Liver (tissue), 9 donors: ENCODE results near the gene ARHGAP32. TPM values are rescaled to one million over a fixed set of nuclear protein-coding genes. Genes with fewer than 3 reads are reported as not detected.
A peak's percentile ranks its signal among the peaks of the same experiment; 100 is the strongest.

ENCODE experiments used
- DNase-seq: peaks from one replicate; pipeline ENCODE4 v3.0.0-alpha.2; 2017; ENCODE audit warnings: low spot score
- H3K27ac ChIP-seq, 2 donors: one replicate each; pipeline ENCODE4 v1.7.0; 2013; ENCODE audit warnings: inconsistent platforms in 2 of 2, low read length in 2 of 2, control low read depth in 1 of 2, low read depth in 1 of 2, mild to moderate bottlenecking in 1 of 2
- H3K27me3 ChIP-seq, 4 donors: one replicate each; pipeline versions ENCODE4 v1.6.1 to v1.7.0; 2013; ENCODE audit warnings: low read length in 3 of 4, inconsistent platforms in 1 of 4, mild to moderate bottlenecking in 1 of 4, moderate library complexity in 1 of 4; ENCODE audit not compliant: control insufficient read depth in 4 of 4, insufficient read depth in 4 of 4
- H3K36me3 ChIP-seq, 4 donors: one replicate each; pipeline versions ENCODE4 v1.6.1 to v1.7.0; 2013; ENCODE audit warnings: low read length in 3 of 4, mild to moderate bottlenecking in 3 of 4, low read depth in 1 of 4, moderate library complexity in 1 of 4; ENCODE audit not compliant: control insufficient read depth in 4 of 4, insufficient read depth in 3 of 4
- H3K4me1 ChIP-seq, 4 donors: one replicate each; pipeline versions ENCODE4 v1.6.1 to v1.7.0; 2013; ENCODE audit warnings: low read length in 3 of 4, mild to moderate bottlenecking in 3 of 4, moderate library complexity in 1 of 4; ENCODE audit not compliant: control insufficient read depth in 4 of 4, insufficient read depth in 4 of 4
- H3K4me3 ChIP-seq, 3 donors: one replicate each; pipeline versions ENCODE4 v1.6.1 to v1.7.0; 2013; ENCODE audit warnings: low read length in 3 of 3, control low read depth in 1 of 3, low read depth in 1 of 3, mild to moderate bottlenecking in 1 of 3
- H3K9ac ChIP-seq, 2 donors: one replicate each; pipeline ENCODE4 v1.7.0; 2013; ENCODE audit warnings: low read length in 2 of 2, mild to moderate bottlenecking in 2 of 2, moderate library complexity in 2 of 2, control low read depth in 1 of 2, low read depth in 1 of 2
- H3K9me3 ChIP-seq, 4 donors: one replicate each; pipeline versions ENCODE4 v1.6.1 to v1.7.0; 2013; ENCODE audit warnings: low read length in 3 of 4; ENCODE audit not compliant: control insufficient read depth in 4 of 4
- ATF3 ChIP-seq: IDR thresholded peaks from 2 replicates; pipeline ENCODE4 v1.6.1; 2016; ENCODE audit warnings: antibody characterized with exemption
- CTCF ChIP-seq: fragments of 150-350 bp; IDR thresholded peaks from 2 replicates; pipeline ENCODE4 v1.5.1; 2017; ENCODE audit warnings: improper control_type of control experiment, low read depth, low read length; ENCODE audit not compliant: missing input control
- EGR1 ChIP-seq, 2 donors: IDR thresholded peaks; 2 replicates each; pipeline ENCODE4 v1.6.1; 2016 to 2018; ENCODE audit warnings: antibody characterized with exemption in 2 of 2, low read depth in 2 of 2
- FOXA1 ChIP-seq: IDR thresholded peaks from 2 replicates; pipeline ENCODE4 v1.6.1; 2016; ENCODE audit warnings: antibody characterized with exemption
- FOXA2 ChIP-seq: IDR thresholded peaks from 2 replicates; pipeline ENCODE4 v1.6.1; 2016; ENCODE audit warnings: antibody characterized with exemption
- HNF4A ChIP-seq, 2 donors: conservative IDR thresholded peaks; 2 replicates each; pipeline ENCODE4 v1.6.1; 2016; ENCODE audit warnings: antibody characterized with exemption in 2 of 2, mild to moderate bottlenecking in 2 of 2
- HNF4G ChIP-seq: IDR thresholded peaks from 2 replicates; pipeline ENCODE4 v1.6.1; 2016; ENCODE audit warnings: antibody characterized with exemption
- JUND ChIP-seq, 2 donors: IDR thresholded peaks; 2 replicates each; pipeline ENCODE4 v1.6.1; 2016; ENCODE audit warnings: antibody characterized with exemption in 2 of 2
- MAX ChIP-seq: IDR thresholded peaks from 2 replicates; pipeline ENCODE4 v1.6.1; 2016; ENCODE audit warnings: antibody characterized with exemption
- NR2F2 ChIP-seq: IDR thresholded peaks from 2 replicates; pipeline ENCODE4 v1.6.1; 2016; ENCODE audit warnings: antibody characterized with exemption
- RAD21 ChIP-seq, 2 donors: IDR thresholded peaks; 2 replicates each; pipeline ENCODE4 v1.6.1; 2016; ENCODE audit warnings: antibody characterized with exemption in 2 of 2, mild to moderate bottlenecking in 2 of 2
- REST ChIP-seq: IDR thresholded peaks from 2 replicates; pipeline ENCODE4 v1.6.1; 2016; ENCODE audit warnings: antibody characterized with exemption, mild to moderate bottlenecking
- RXRA ChIP-seq, 2 donors: IDR thresholded peaks; 2 replicates each; pipeline ENCODE4 v1.6.1; 2017 to 2018; ENCODE audit warnings: antibody characterized with exemption in 2 of 2, mild to moderate bottlenecking in 1 of 2
- YY1 ChIP-seq: IDR thresholded peaks from 2 replicates; pipeline ENCODE4 v1.6.1; 2016; ENCODE audit warnings: antibody characterized with exemption, mild to moderate bottlenecking
- ZBTB33 ChIP-seq: IDR thresholded peaks from 2 replicates; pipeline ENCODE4 v1.6.1; 2016; ENCODE audit warnings: antibody characterized with exemption
- WGBS: extraction: QIAGEN DNeasy Blood & Tissue Kit; methylation state at CpG from one replicate; pipeline ENCODE4 v1.1.7; 2013; 5-methylcytosine and 5-hydroxymethylcytosine counted together
- polyA plus RNA-seq, 2 donors: library from polyadenylated mRNA; stranded (reverse) in 1 of 2; unstranded in 1 of 2; fragments of 200-250 nt in 1 of 2; fragments of >200 nt in 1 of 2; fragmentation: Nextera tagmentation in 1 of 2; extraction: Ambion mirVana in 1 of 2; gene quantifications; one replicate each; pipeline versions ENCODE4 v1.2.1 to v1.2.3, GENCODE V29; 2013 to 2015
- total RNA-seq, 2 donors: library from RNA; depleted of rRNA; stranded (reverse); fragments of >200 nt; gene quantifications; one replicate each; pipeline ENCODE4 v1.2.3, GENCODE V29; 2014
- donor health status: healthy.
- donor health status: healthy.
- donor health status: healthy.
- donor health status: healthy.
- donor health status: healthy.

ARHGAP32 gene
- total and polyA plus RNA-seq, 4 donors, result 1.8 to 13.1 (median 2.6) TPM

GRCh38 chr11:128948583-128948982 is 243.5 kb downstream of the ARHGAP32 start:
- Histone ChIP-seq H3K9ac (no peak overlapping the region), H3K36me3 (no peaks in the 10 kb centered on the region), H3K27ac (no peak overlapping the region), H3K4me3 (no peak overlapping the region), H3K4me1 (peaks cover 0 to 6% (median 6%) of the 10 kb centered on the region in 4 donors), H3K27me3 (peaks cover 0 to 3% (median 1%) of the 10 kb centered on the region in 4 donors), H3K9me3 (no peaks in the 10 kb centered on the region)
- WGBS, result 86% methylated on average over 3 of the region's 3 CpGs
- no peak for DNase-seq
- TF ChIP-seq RAD21 (IDR thresholded peaks at IDR 0.05) (peak in 1 of 2 donors; percentile 22), YY1 (no peak)

- no peak overlapping the region for H3K4me3 ChIP-seq
- H3K9ac ChIP-seq, result no peak overlapping the region
- H3K27ac ChIP-seq, result no peak overlapping the region
- no peaks in the 10 kb centered on the region for H3K36me3 ChIP-seq
- WGBS, result 88% methylated on average over 2 of the region's 2 CpGs
- peaks cover 0 to 3% (median 1%) of the 10 kb centered on the region in 4 donors for H3K27me3 ChIP-seq
- H3K9me3 ChIP-seq, result no peaks in the 10 kb centered on the region
- TF ChIP-seq RAD21 (IDR thresholded peaks at IDR 0.05) (no peak), ZBTB33 (no peak), CTCF (no peak), ATF3 (no peak), MAX (no peak), REST (no peak), EGR1 (IDR thresholded peaks at IDR 0.05; ENCODE audit: low read depth in 2 of 2) (no peak), FOXA2 (no peak), YY1 (no peak), RXRA (IDR thresholded peaks at IDR 0.05) (no peak), JUND (IDR thresholded peaks at IDR 0.05) (no peak), FOXA1 (no peak), HNF4G (no peak), NR2F2 (no peak), HNF4A (conservative IDR thresholded peaks at IDR 0.05) (no peak)
- peaks cover 0 to 6% (median 6%) of the 10 kb centered on the region in 4 donors for H3K4me1 ChIP-seq
- no peak for DNase-seq
Measured at GRCh38 chr11:128947773-128948172, 244.4 kb downstream of the ARHGAP32 start.
